GM23248 (cell line): ENCODE measurements around the gene APOE. TPM values are rescaled to one million over a fixed set of nuclear protein-coding genes. Genes with fewer than 3 reads are reported as not detected.

Experiments used
- DNase-seq: peaks from one replicate; pipeline ENCODE4 v3.0.0-alpha.2; 2015
- H2AFZ ChIP-seq: fragments of 200-600 bp; sonication (generic); 2 replicates; pipeline ENCODE4 v1.6.1; 2016; ENCODE audit warnings: antibody characterized with exemption
- H3F3A ChIP-seq: fragments of 200-600 bp; sonication (generic); 2 replicates; pipeline ENCODE4 v1.6.1; 2016; ENCODE audit warnings: mild to moderate bottlenecking, antibody characterized with exemption, mixed run types; ENCODE audit not compliant: insufficient read depth
- H3K27ac ChIP-seq: fragments of 200-600 bp; sonication (generic); 2 replicates; pipeline ENCODE4 v1.5.1; 2016; ENCODE audit warnings: mild to moderate bottlenecking
- H3K27me3 ChIP-seq: fragments of 200-600 bp; sonication (generic); replicated peaks from 2 replicates; pipeline ENCODE4 v1.6.1; 2016; ENCODE audit warnings: mild to moderate bottlenecking; ENCODE audit not compliant: insufficient read depth
- H3K36me3 ChIP-seq: fragments of 200-600 bp; sonication (generic); 2 replicates; pipeline ENCODE4 v1.6.1; 2016; ENCODE audit warnings: low read depth, mild to moderate bottlenecking
- H3K4me1 ChIP-seq: fragments of 200-600 bp; sonication (generic); 2 replicates; pipeline ENCODE4 v1.6.1; 2016; ENCODE audit warnings: mild to moderate bottlenecking; ENCODE audit not compliant: insufficient read depth
- H3K4me2 ChIP-seq: fragments of 200-600 bp; sonication (generic); one replicate; pipeline ENCODE4 v1.6.1; 2016; ENCODE audit warnings: mild to moderate bottlenecking; ENCODE audit not compliant: unreplicated experiment
- H3K4me3 ChIP-seq: fragments of 200-600 bp; sonication (generic); 2 replicates; pipeline ENCODE4 v1.5.1; 2016; ENCODE audit warnings: mild to moderate bottlenecking
- H3K79me2 ChIP-seq: fragments of 200-600 bp; sonication (generic); 2 replicates; pipeline ENCODE4 v1.6.1; 2016; ENCODE audit warnings: mild to moderate bottlenecking; ENCODE audit not compliant: insufficient read depth
- H3K9ac ChIP-seq: fragments of 200-600 bp; sonication (generic); 2 replicates; pipeline ENCODE4 v1.6.1; 2016; ENCODE audit warnings: mild to moderate bottlenecking
- H3K9me2 ChIP-seq: fragments of 200-600 bp; sonication (generic); 2 replicates; pipeline ENCODE4 v1.6.1; 2016; ENCODE audit warnings: mixed run types, mild to moderate bottlenecking, moderate library complexity; ENCODE audit not compliant: insufficient read depth
- H3K9me3 ChIP-seq: fragments of 200-600 bp; sonication (generic); one replicate; pipeline ENCODE4 v1.6.1; 2017; ENCODE audit warnings: low read depth
- H4K20me1 ChIP-seq: fragments of 200-600 bp; sonication (generic); 2 replicates; pipeline ENCODE4 v1.6.0; 2016; ENCODE audit not compliant: insufficient read depth
- EZH2 ChIP-seq: fragments of 200-600 bp; sonication (generic); IDR thresholded peaks from 2 replicates; pipeline ENCODE4 v1.6.1; 2018; ENCODE audit warnings: antibody characterized with exemption, mild to moderate bottlenecking; ENCODE audit not compliant: insufficient read depth, poor library complexity, severe bottlenecking
- EZH2phosphoT487 ChIP-seq: fragments of 200-600 bp; sonication (generic); IDR thresholded peaks from 2 replicates; pipeline ENCODE4 v1.6.1; 2018; ENCODE audit warnings: antibody characterized with exemption, moderate library complexity, mild to moderate bottlenecking, low read depth; ENCODE audit not compliant: insufficient read depth
- WGBS, 2 experiments: methylation state at CpG; one replicate each; pipeline ENCODE4 v1.1.6; 2015 to 2017; ENCODE audit warnings: low lambda C conversion rate in 2 of 2, low coverage in 1 of 2; ENCODE audit errors: missing lambda C conversion rate in 2 of 2; 5-methylcytosine and 5-hydroxymethylcytosine counted together
- in situ Hi-C: fragments of 300-500 bp; cut with MboI; formaldehyde crosslinking; loops from 2 replicates; pipeline ENCODE4 v1.15.0; 2020
- polyA plus RNA-seq: library from polyadenylated mRNA; unstranded; fragments of >200 nt; fragmentation: Nextera tagmentation; extraction: Ambion mirVana; gene quantifications from 2 replicates; pipeline ENCODE4 v1.2.1, GENCODE V29; 2016
- total RNA-seq: library from RNA; depleted of rRNA; stranded (reverse); fragments of >200 nt; shearing (Covaris generic); gene quantifications from 2 replicates; pipeline ENCODE4 v1.2.3, GENCODE V29; 2014

The APOE gene
- total and polyA plus RNA-seq, 2 experiments from 2014 or later = 0.60 to 0.76 TPM

DNA sequence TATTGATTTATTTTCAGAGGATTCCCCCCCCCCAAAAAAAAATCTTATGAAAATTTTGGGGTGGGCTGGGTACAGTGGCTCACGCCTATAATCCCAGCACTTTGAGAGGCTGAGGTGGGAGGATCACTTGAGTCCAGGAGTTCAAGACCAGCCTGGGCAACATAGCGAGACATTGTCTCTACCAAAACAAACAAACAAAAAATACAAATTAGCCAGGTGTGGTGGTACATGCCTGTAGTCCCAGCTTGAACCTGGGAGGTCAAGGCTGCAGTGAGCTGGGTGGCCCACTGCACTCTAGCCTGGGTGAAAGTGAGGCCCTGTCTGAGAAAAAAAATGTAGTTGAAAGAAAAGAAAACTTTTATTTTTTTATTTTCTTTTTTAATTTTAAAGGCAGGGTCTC lies 41.6 kb upstream of the APOE start:
- DNase-seq = no peak
- Histone ChIP-seq H3K4me2 (no peak overlapping the region), H3K4me3 (no peak overlapping the region), H3K4me1 (no peaks in the 10 kb centered on the region), H3K27me3 (no peaks in the 10 kb centered on the region), H3K36me3 (no peaks in the 10 kb centered on the region; the same call in 1 of the 2 replicates), H3K9me2 (no peaks in the 10 kb centered on the region), H3K27ac (no peak overlapping the region), H3F3A (no peaks in the 10 kb centered on the region), H3K9ac (no peak overlapping the region), H3K79me2 (peaks cover 40% of the 10 kb centered on the region), H4K20me1 (no peaks in the 10 kb centered on the region), H2AFZ (no peak overlapping the region), H3K9me3 (no peaks in the 10 kb centered on the region)
- in situ Hi-C loops = no loop called here
- no peak for TF ChIP-seq EZH2phosphoT487
- 91 to 100% methylated on average over 2 of the region's 2 CpGs for WGBS, 2 experiments

DNA sequence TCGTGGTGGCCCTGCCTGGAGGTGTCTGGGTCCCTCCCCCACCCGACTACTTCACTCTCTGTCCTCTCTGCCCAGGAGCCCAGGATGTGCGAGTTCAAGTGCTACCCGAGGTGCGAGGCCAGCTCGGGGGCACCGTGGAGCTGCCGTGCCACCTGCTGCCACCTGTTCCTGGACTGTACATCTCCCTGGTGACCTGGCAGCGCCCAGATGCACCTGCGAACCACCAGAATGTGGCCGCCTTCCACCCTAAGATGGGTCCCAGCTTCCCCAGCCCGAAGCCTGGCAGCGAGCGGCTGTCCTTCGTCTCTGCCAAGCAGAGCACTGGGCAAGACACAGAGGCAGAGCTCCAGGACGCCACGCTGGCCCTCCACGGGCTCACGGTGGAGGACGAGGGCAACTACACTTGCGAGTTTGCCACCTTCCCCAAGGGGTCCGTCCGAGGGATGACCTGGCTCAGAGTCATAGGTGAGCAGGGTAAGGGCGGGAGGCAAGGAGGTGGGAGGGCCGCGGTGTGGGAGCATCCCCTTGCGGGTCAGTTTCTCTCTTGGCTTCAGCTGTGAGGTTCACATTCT lies 40.3 kb upstream of the APOE start:
- no peaks in the 10 kb centered on the region for H3K27me3 ChIP-seq
- 95 to 97% methylated on average over 24 to 27 of the region's 27 CpGs for WGBS, 2 experiments
- no peak for TF ChIP-seq EZH2
- TF ChIP-seq EZH2phosphoT487 = no peak
- peaks cover 28% of the 10 kb centered on the region for H3K79me2 ChIP-seq
- H4K20me1 ChIP-seq = no peaks in the 10 kb centered on the region
- no peaks in the 10 kb centered on the region for H3F3A ChIP-seq
- no peaks in the 10 kb centered on the region; the same call in 1 of the 2 replicates for H3K36me3 ChIP-seq
- H3K27ac ChIP-seq = no peak overlapping the region
- no peak overlapping the region for H2AFZ ChIP-seq
- no peaks in the 10 kb centered on the region for H3K9me2 ChIP-seq
- in situ Hi-C loops = no loop called here
- peaks cover 5% of the 10 kb centered on the region; the same call in 1 of the 2 replicates for H3K4me1 ChIP-seq
- H3K4me2 ChIP-seq = no peak overlapping the region
- H3K9me3 ChIP-seq = no peaks in the 10 kb centered on the region
- no peak overlapping the region for H3K4me3 ChIP-seq
- no peak overlapping the region for H3K9ac ChIP-seq
- no peak for DNase-seq

- Histone ChIP-seq H3K36me3 (no peaks in the 10 kb centered on the region; the same call in 1 of the 2 replicates), H3F3A (no peaks in the 10 kb centered on the region), H3K79me2 (peaks cover 16% of the 10 kb centered on the region), H3K9ac (no peak overlapping the region), H3K27me3 (no peaks in the 10 kb centered on the region), H3K4me1 (peaks cover 5% of the 10 kb centered on the region; the same call in 1 of the 2 replicates), H3K9me3 (no peaks in the 10 kb centered on the region), H3K27ac (no peak overlapping the region), H3K4me2 (no peak overlapping the region), H3K4me3 (no peak overlapping the region), H3K9me2 (no peaks in the 10 kb centered on the region), H4K20me1 (no peaks in the 10 kb centered on the region), H2AFZ (no peak overlapping the region)
- TF ChIP-seq EZH2 = no peak
- TF ChIP-seq EZH2phosphoT487 = no peak
- no peak for DNase-seq
- WGBS, 2 experiments = 95 to 97% methylated on average over 4 of the region's 4 CpGs
- in situ Hi-C loops = no loop called here
Observed at GRCh38 chr19:44866664-44867063, 38.9 kb upstream of the APOE start.

DNA sequence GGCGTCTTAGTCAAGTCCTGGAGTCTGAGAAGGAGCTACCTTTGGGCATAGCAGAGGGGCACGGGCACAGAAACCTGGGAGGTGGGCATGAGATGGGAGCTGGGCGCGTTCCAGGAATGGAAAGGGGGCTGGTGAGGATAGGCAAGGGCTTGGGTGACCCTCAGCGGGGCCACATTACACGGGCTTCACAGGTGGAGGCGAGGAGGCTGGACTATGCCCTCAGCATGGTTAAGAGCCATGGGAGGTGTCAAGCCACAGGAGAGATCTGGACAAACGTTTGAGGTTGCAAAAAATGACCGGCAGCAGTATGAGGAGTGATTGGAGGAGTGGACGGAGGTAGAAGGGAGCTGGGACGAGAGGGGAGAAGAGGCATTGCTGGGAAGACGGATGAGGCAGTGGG lies 38.0 kb upstream of the APOE start:
- H2AFZ ChIP-seq = no peak overlapping the region
- no peak overlapping the region for H3K9ac ChIP-seq
- H3K36me3 ChIP-seq = no peaks in the 10 kb centered on the region; the same call in 1 of the 2 replicates
- in situ Hi-C loops = no loop called here
- H3F3A ChIP-seq = no peaks in the 10 kb centered on the region
- 91 to 93% methylated on average over 12 of the region's 12 CpGs for WGBS, 2 experiments
- H3K9me2 ChIP-seq = no peaks in the 10 kb centered on the region
- H3K4me3 ChIP-seq = no peak overlapping the region
- TF ChIP-seq EZH2phosphoT487 (no peak), EZH2 (no peak)
- H3K4me2 ChIP-seq = no peak overlapping the region
- H3K79me2 ChIP-seq = peaks cover 7% of the 10 kb centered on the region
- H3K27ac ChIP-seq = no peak overlapping the region
- no peaks in the 10 kb centered on the region for H4K20me1 ChIP-seq
- no peaks in the 10 kb centered on the region for H3K27me3 ChIP-seq
- no peaks in the 10 kb centered on the region for H3K9me3 ChIP-seq
- peaks cover 5% of the 10 kb centered on the region; the same call in 1 of the 2 replicates for H3K4me1 ChIP-seq
- DNase-seq = no peak
